GM23338 (cell line): ENCODE results near the gene BLOC1S3. TPM values are rescaled to one million over a fixed set of nuclear protein-coding genes. Genes with fewer than 3 reads are reported as not detected.

Source experiments
- ATAC-seq: fragments of 200-7000 bp; cut with Tn5 transposase; 3 replicates; pipeline ENCODE4 v1.9.1; 2020
- DNase-seq: peaks from one replicate; pipeline ENCODE4 v3.0.0-alpha.2; 2015; ENCODE audit warnings: low spot score
- H2AFZ ChIP-seq: fragments of 200-600 bp; sonication (generic); 2 replicates; pipeline ENCODE4 v1.8.0; 2016; ENCODE audit warnings: antibody characterized with exemption, mild to moderate bottlenecking, moderate library complexity
- H3F3A ChIP-seq: fragments of 200-600 bp; sonication (generic); replicated peaks from 2 replicates; pipeline ENCODE4 v1.8.0; 2017; ENCODE audit warnings: antibody characterized with exemption, mixed run types, low read depth
- H3K27ac ChIP-seq: fragments of 200-600 bp; sonication (generic); 2 replicates; pipeline ENCODE4 v1.6.1; 2016; ENCODE audit warnings: low read depth
- H3K27me3 ChIP-seq: fragments of 200-600 bp; sonication (generic); 2 replicates; pipeline ENCODE4 v1.8.0; 2016; ENCODE audit warnings: mild to moderate bottlenecking, mixed run types, moderate library complexity; ENCODE audit not compliant: insufficient read depth
- H3K36me3 ChIP-seq: fragments of 200-600 bp; sonication (generic); 2 replicates; pipeline ENCODE4 v1.8.0; 2016; ENCODE audit warnings: mild to moderate bottlenecking; ENCODE audit not compliant: insufficient read depth
- H3K4me1 ChIP-seq: fragments of 200-600 bp; sonication (generic); 2 replicates; pipeline ENCODE4 v1.8.0; 2016; ENCODE audit warnings: mild to moderate bottlenecking, moderate library complexity; ENCODE audit not compliant: insufficient read depth
- H3K4me2 ChIP-seq: fragments of 200-600 bp; sonication (generic); 2 replicates; pipeline ENCODE4 v1.7.1; 2017; ENCODE audit warnings: mixed run types
- H3K4me3 ChIP-seq: fragments of 200-600 bp; sonication (generic); 2 replicates; pipeline ENCODE4 v1.6.1; 2016; ENCODE audit warnings: mixed run types
- H3K79me2 ChIP-seq: fragments of 200-600 bp; sonication (generic); replicated peaks from 2 replicates; pipeline ENCODE4 v1.8.0; 2017; ENCODE audit warnings: mild to moderate bottlenecking; ENCODE audit not compliant: insufficient read depth
- H3K9me2 ChIP-seq: fragments of 200-600 bp; sonication (generic); 2 replicates; pipeline ENCODE4 v1.8.0; 2017; ENCODE audit not compliant: insufficient read depth
- H4K20me1 ChIP-seq: fragments of 200-600 bp; sonication (generic); replicated peaks from 2 replicates; pipeline ENCODE4 v1.8.0; 2017; ENCODE audit warnings: mild to moderate bottlenecking; ENCODE audit not compliant: insufficient read depth
- H3K27ac Mint-ChIP-seq: 2 replicates; pipeline ENCODE4 v1.8.0; 2020; ENCODE audit warnings: inconsistent platforms, mild to moderate bottlenecking, moderate library complexity, mixed read lengths
- H3K27me3 Mint-ChIP-seq: 3 replicates; pipeline ENCODE4 v1.8.0; 2022; ENCODE audit warnings: low read depth, mild to moderate bottlenecking, moderate library complexity, mixed read lengths, inconsistent platforms; ENCODE audit not compliant: insufficient read depth, poor library complexity
- H3K36me3 Mint-ChIP-seq: 3 replicates; pipeline ENCODE4 v1.8.0; 2021; ENCODE audit warnings: low read depth, mild to moderate bottlenecking, inconsistent platforms, moderate library complexity, mixed read lengths
- H3K4me1 Mint-ChIP-seq: 3 replicates; pipeline ENCODE4 v1.8.0; 2020; ENCODE audit warnings: mild to moderate bottlenecking, inconsistent platforms, mixed read lengths
- H3K4me3 Mint-ChIP-seq: 3 replicates; pipeline ENCODE4 v1.8.0; 2021; ENCODE audit warnings: moderate library complexity, mild to moderate bottlenecking, inconsistent platforms, mixed read lengths
- H3K9me3 Mint-ChIP-seq: 3 replicates; pipeline ENCODE4 v1.8.0; 2020; ENCODE audit warnings: moderate library complexity, mild to moderate bottlenecking, inconsistent platforms, mixed read lengths
- CREB1 ChIP-seq: fragments of 250-450 bp; sonication (Bioruptor Pico); IDR thresholded peaks from 2 replicates; pipeline ENCODE4 v1.5.0; 2020; ENCODE audit warnings: low read depth, mild to moderate bottlenecking, moderate library complexity
- EZH2 ChIP-seq: fragments of 200-600 bp; sonication (generic); IDR thresholded peaks from one replicate; pipeline ENCODE4 v1.8.0; 2017; ENCODE audit warnings: antibody characterized with exemption, mild to moderate bottlenecking, low read depth; ENCODE audit not compliant: unreplicated experiment
- EZH2phosphoT487 ChIP-seq: fragments of 200-600 bp; sonication (generic); IDR thresholded peaks from one replicate; pipeline ENCODE4 v1.8.1; 2018; ENCODE audit warnings: antibody characterized with exemption; ENCODE audit not compliant: unreplicated experiment
- JUNB ChIP-seq: IDR thresholded peaks from one replicate; pipeline ENCODE4 v1.6.1; 2016; ENCODE audit warnings: antibody characterized with exemption; ENCODE audit not compliant: unreplicated experiment
- NANOG ChIP-seq: IDR thresholded peaks from 2 replicates; pipeline ENCODE4 v1.6.1; 2016; ENCODE audit warnings: antibody characterized with exemption, borderline replicate concordance
- STAT1 ChIP-seq: IDR thresholded peaks from one replicate; pipeline ENCODE4 v1.6.1; 2016; ENCODE audit warnings: antibody characterized with exemption; ENCODE audit not compliant: unreplicated experiment
- ZNF114 ChIP-seq: fragments of 250-450 bp; sonication (Bioruptor Pico); IDR thresholded peaks from 2 replicates; pipeline ENCODE4 v1.5.0; 2020; ENCODE audit warnings: mild to moderate bottlenecking, moderate library complexity
- ZNF331 ChIP-seq: fragments of 250-450 bp; sonication (Bioruptor Pico); IDR thresholded peaks from 2 replicates; pipeline ENCODE4 v1.5.0; 2020; ENCODE audit warnings: low read depth, mild to moderate bottlenecking, moderate library complexity
- polyA plus RNA-seq: library from polyadenylated mRNA; unstranded; fragments of >200 nt; fragmentation: Nextera tagmentation; extraction: Ambion mirVana; gene quantifications from 2 replicates; pipeline ENCODE4 v1.2.1, GENCODE V29; 2016
- total RNA-seq: library from RNA; depleted of rRNA; stranded (reverse); fragments of >200 nt; shearing (Covaris generic); gene quantifications from 2 replicates; pipeline ENCODE4 v1.2.3, GENCODE V29; 2014
- TF ChIP-seq, protein P1 (sequence below): IDR thresholded peaks from one replicate; pipeline ENCODE4 v1.6.1; 2018; ENCODE audit warnings: antibody characterized with exemption; ENCODE audit not compliant: unreplicated experiment
- TF ChIP-seq, protein P2 (sequence below), 2 experiments: fragments of 200-600 bp in 1 of 2; sonication (generic) in 1 of 2; conservative IDR thresholded peaks; 2 replicates each; pipeline versions ENCODE4 v1.5.1 to v1.6.1; 2016 to 2017; ENCODE audit warnings: antibody characterized with exemption in 2 of 2, low read depth in 2 of 2, mild to moderate bottlenecking in 2 of 2, moderate library complexity in 1 of 2
- TF ChIP-seq, protein P3 (sequence below): fragments of 250-450 bp; sonication (Bioruptor Pico); IDR thresholded peaks from 2 replicates; pipeline ENCODE4 v1.5.0; 2020; ENCODE audit warnings: mild to moderate bottlenecking, moderate library complexity

The BLOC1S3 gene
- total and polyA plus RNA-seq, 2 experiments from 2014 or later, result 2.5 to 15.9 TPM

DNA sequence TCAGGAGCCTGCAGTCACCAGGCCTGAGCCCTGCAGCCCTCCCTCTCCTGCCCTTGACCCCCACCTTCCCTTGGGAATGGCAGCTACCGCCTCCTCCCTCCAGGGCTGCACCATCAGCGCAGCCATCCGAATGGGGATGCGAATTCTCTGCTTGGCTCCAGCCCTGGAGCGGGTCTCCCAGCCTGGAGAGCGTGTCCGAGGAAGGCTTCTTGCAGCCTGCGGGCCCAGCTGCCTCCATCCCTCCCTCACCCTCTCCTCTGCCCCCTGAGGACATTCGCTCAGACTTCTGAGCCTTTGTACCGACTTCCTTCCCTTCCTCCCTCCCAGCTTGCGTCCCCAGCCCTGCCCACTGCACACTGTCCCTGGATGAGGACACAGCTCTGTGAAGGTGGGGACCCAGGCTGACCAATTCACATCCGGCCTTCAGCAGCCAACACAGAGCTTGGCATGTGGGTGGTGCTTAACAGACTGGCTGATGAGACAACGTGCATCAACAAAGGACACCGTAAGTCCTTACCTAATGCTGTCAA is 11.8 kb upstream of the BLOC1S3 start (continued):
- TF ChIP-seq, protein P1, sequence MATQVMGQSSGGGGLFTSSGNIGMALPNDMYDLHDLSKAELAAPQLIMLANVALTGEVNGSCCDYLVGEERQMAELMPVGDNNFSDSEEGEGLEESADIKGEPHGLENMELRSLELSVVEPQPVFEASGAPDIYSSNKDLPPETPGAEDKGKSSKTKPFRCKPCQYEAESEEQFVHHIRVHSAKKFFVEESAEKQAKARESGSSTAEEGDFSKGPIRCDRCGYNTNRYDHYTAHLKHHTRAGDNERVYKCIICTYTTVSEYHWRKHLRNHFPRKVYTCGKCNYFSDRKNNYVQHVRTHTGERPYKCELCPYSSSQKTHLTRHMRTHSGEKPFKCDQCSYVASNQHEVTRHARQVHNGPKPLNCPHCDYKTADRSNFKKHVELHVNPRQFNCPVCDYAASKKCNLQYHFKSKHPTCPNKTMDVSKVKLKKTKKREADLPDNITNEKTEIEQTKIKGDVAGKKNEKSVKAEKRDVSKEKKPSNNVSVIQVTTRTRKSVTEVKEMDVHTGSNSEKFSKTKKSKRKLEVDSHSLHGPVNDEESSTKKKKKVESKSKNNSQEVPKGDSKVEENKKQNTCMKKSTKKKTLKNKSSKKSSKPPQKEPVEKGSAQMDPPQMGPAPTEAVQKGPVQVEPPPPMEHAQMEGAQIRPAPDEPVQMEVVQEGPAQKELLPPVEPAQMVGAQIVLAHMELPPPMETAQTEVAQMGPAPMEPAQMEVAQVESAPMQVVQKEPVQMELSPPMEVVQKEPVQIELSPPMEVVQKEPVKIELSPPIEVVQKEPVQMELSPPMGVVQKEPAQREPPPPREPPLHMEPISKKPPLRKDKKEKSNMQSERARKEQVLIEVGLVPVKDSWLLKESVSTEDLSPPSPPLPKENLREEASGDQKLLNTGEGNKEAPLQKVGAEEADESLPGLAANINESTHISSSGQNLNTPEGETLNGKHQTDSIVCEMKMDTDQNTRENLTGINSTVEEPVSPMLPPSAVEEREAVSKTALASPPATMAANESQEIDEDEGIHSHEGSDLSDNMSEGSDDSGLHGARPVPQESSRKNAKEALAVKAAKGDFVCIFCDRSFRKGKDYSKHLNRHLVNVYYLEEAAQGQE, result no peak
- TF ChIP-seq EZH2phosphoT487 (no peak), ZNF331 (no peak), JUNB (no peak), ZNF114 (CRISPR knock-in tag) (no peak), CREB1 (CRISPR knock-in tag) (no peak)
- TF ChIP-seq, protein P2, sequence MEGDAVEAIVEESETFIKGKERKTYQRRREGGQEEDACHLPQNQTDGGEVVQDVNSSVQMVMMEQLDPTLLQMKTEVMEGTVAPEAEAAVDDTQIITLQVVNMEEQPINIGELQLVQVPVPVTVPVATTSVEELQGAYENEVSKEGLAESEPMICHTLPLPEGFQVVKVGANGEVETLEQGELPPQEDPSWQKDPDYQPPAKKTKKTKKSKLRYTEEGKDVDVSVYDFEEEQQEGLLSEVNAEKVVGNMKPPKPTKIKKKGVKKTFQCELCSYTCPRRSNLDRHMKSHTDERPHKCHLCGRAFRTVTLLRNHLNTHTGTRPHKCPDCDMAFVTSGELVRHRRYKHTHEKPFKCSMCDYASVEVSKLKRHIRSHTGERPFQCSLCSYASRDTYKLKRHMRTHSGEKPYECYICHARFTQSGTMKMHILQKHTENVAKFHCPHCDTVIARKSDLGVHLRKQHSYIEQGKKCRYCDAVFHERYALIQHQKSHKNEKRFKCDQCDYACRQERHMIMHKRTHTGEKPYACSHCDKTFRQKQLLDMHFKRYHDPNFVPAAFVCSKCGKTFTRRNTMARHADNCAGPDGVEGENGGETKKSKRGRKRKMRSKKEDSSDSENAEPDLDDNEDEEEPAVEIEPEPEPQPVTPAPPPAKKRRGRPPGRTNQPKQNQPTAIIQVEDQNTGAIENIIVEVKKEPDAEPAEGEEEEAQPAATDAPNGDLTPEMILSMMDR (conservative IDR thresholded peaks at IDR 0.05; ENCODE audit: low read depth in 2 of 2), result no peak

DNA sequence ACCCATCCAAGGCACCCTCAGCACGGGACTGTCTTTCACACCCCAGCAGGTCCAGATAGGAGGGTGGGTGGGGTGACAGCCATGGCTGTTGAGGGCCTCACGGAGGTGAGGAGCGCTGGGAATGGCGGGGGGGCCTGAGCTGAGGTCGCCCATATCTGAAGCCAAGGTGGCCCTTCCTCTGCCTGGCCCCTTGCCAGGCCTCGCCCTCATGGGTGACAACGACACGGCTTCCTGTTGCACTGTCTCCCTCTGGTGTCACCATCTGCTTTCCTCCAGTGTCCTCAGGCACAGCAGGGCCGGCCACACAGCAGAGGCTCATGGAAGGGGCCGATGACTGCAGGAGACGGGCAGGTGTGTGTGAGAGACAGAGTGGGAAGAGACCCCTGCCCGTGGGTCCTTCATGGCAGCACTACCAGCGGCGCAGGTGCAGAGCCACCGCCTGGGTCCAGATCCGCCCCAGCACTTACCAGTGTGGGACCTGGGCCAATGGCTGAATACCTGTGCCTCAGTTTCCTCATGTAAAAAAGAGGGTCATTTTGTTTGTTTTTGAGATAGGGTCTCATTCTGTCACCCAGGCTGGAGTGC is 9.7 kb upstream of the BLOC1S3 start:
- Mint-ChIP-seq H3K4me1 (peaks cover 10% of the 10 kb centered on the region), H3K9me3 (no peaks in the 10 kb centered on the region), H3K27me3 (peaks cover 12% of the 10 kb centered on the region), H3K4me3 (no peak overlapping the region), H3K27ac (no peak overlapping the region), H3K36me3 (no peaks in the 10 kb centered on the region; the same call in 2 of the 3 replicates)
- H4K20me1 ChIP-seq, result no peaks in the 10 kb centered on the region; the same call in 1 of the 2 replicates
- no peaks in the 10 kb centered on the region; the same call in 1 of the 2 replicates for H3K79me2 ChIP-seq
- H3K36me3 ChIP-seq, result no peaks in the 10 kb centered on the region
- H3K27me3 ChIP-seq, result no peaks in the 10 kb centered on the region
- no peak for DNase-seq
- H3K9me2 ChIP-seq, result no peaks in the 10 kb centered on the region
- H2AFZ ChIP-seq, result no peak overlapping the region
- no peak for ATAC-seq
- no peak overlapping the region for H3K4me2 ChIP-seq
- no peak overlapping the region for H3K27ac ChIP-seq
- 0 out of 2 replicates have a peak, but pooled peaks cover 4% of the 10 kb centered on the region for H3K4me1 ChIP-seq
- H3K4me3 ChIP-seq, result no peak overlapping the region
- no peaks in the 10 kb centered on the region; the same call in 1 of the 2 replicates for H3F3A ChIP-seq
- TF ChIP-seq, protein P3, sequence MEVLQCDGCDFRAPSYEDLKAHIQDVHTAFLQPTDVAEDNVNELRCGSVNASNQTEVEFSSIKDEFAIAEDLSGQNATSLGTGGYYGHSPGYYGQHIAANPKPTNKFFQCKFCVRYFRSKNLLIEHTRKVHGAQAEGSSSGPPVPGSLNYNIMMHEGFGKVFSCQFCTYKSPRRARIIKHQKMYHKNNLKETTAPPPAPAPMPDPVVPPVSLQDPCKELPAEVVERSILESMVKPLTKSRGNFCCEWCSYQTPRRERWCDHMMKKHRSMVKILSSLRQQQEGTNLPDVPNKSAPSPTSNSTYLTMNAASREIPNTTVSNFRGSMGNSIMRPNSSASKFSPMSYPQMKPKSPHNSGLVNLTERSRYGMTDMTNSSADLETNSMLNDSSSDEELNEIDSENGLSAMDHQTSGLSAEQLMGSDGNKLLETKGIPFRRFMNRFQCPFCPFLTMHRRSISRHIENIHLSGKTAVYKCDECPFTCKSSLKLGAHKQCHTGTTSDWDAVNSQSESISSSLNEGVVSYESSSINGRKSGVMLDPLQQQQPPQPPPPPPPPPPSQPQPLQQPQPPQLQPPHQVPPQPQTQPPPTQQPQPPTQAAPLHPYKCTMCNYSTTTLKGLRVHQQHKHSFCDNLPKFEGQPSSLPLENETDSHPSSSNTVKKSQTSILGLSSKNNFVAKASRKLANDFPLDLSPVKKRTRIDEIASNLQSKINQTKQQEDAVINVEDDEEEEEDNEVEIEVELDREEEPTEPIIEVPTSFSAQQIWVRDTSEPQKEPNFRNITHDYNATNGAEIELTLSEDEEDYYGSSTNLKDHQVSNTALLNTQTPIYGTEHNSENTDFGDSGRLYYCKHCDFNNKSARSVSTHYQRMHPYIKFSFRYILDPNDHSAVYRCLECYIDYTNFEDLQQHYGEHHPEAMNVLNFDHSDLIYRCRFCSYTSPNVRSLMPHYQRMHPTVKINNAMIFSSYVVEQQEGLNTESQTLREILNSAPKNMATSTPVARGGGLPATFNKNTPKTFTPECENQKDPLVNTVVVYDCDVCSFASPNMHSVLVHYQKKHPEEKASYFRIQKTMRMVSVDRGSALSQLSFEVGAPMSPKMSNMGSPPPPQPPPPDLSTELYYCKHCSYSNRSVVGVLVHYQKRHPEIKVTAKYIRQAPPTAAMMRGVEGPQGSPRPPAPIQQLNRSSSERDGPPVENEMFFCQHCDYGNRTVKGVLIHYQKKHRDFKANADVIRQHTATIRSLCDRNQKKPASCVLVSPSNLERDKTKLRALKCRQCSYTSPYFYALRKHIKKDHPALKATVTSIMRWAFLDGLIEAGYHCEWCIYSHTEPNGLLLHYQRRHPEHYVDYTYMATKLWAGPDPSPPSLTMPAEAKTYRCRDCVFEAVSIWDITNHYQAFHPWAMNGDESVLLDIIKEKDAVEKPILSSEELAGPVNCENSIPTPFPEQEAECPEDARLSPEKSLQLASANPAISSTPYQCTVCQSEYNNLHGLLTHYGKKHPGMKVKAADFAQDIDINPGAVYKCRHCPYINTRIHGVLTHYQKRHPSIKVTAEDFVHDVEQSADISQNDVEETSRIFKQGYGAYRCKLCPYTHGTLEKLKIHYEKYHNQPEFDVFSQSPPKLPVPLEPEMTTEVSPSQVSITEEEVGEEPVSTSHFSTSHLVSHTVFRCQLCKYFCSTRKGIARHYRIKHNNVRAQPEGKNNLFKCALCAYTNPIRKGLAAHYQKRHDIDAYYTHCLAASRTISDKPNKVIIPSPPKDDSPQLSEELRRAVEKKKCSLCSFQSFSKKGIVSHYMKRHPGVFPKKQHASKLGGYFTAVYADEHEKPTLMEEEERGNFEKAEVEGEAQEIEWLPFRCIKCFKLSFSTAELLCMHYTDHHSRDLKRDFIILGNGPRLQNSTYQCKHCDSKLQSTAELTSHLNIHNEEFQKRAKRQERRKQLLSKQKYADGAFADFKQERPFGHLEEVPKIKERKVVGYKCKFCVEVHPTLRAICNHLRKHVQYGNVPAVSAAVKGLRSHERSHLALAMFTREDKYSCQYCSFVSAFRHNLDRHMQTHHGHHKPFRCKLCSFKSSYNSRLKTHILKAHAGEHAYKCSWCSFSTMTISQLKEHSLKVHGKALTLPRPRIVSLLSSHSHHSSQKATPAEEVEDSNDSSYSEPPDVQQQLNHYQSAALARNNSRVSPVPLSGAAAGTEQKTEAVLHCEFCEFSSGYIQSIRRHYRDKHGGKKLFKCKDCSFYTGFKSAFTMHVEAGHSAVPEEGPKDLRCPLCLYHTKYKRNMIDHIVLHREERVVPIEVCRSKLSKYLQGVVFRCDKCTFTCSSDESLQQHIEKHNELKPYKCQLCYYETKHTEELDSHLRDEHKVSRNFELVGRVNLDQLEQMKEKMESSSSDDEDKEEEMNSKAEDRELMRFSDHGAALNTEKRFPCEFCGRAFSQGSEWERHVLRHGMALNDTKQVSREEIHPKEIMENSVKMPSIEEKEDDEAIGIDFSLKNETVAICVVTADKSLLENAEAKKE (CRISPR knock-in tag), result no peak
- TF ChIP-seq NANOG, result no peak
- TF ChIP-seq CREB1 (CRISPR knock-in tag), result no peak
- TF ChIP-seq ZNF331, result no peak
- TF ChIP-seq STAT1, result no peak
- TF ChIP-seq EZH2, result no peak
